Measurements from ENCODE around the gene ITGB6. TPM values are rescaled to one million over a fixed set of nuclear protein-coding genes. Genes with fewer than 3 reads are reported as not detected.

ITGB6 gene
- total RNA-seq, 2 donors from 2014 or later = 0.24 TPM; not detected in 1

GRCh38 chr2:160241251-160242137, 41.4 kb upstream of the ITGB6 start:
- no peaks in the 10 kb centered on the region for H3K27me3 ChIP-seq (ENCODE audit: control insufficient read depth, insufficient read depth, low read length, poor library complexity, severe bottlenecking)
- Mint-ChIP-seq H3K27me3 (ENCODE audit: insufficient read depth) (no peaks in the 10 kb centered on the region), H3K4me1 (peaks cover 9% of the 10 kb centered on the region), H3K9me3 (no peaks in the 10 kb centered on the region), H3K36me3 (ENCODE audit: low read depth) (no peaks in the 10 kb centered on the region), H3K27ac (peak overlapping the region; percentile 63), H3K4me3 (no peak overlapping the region)
- H3K9me3 ChIP-seq (ENCODE audit: control insufficient read depth, low read length) = no peaks in the 10 kb centered on the region
- H3K27ac ChIP-seq (ENCODE audit: low read depth, low read length) = no peak overlapping the region
- no peak overlapping the region for H3K4me3 ChIP-seq (ENCODE audit: low read length)
- peaks cover 3% of the 10 kb centered on the region for H3K4me1 ChIP-seq (ENCODE audit: control insufficient read depth, insufficient read depth, low read length)
- H3K9ac ChIP-seq (ENCODE audit: extremely low read depth, low read length, poor library complexity, severe bottlenecking) = no peak overlapping the region
- H3K36me3 ChIP-seq (ENCODE audit: control insufficient read depth, insufficient read depth, low read length) = no peaks in the 10 kb centered on the region
- DNase-seq = no peak
- 89 to 92% methylated on average over 4 of the region's 4 CpGs for WGBS, 2 experiments (ENCODE audit: insufficient coverage in 1 of 2, insufficient read length in 1 of 2)
- no peak for TF ChIP-seq CTCF (conservative IDR thresholded peaks at IDR 0.05)

- no peak overlapping the region for H3K27ac ChIP-seq (ENCODE audit: low read depth, low read length)
- no peaks in the 10 kb centered on the region for H3K36me3 ChIP-seq (ENCODE audit: control insufficient read depth, insufficient read depth, low read length)
- no peak for TF ChIP-seq CTCF (conservative IDR thresholded peaks at IDR 0.05)
- Mint-ChIP-seq H3K9me3 (no peaks in the 10 kb centered on the region), H3K27me3 (ENCODE audit: insufficient read depth) (no peaks in the 10 kb centered on the region), H3K4me1 (peaks cover 9% of the 10 kb centered on the region), H3K4me3 (no peak overlapping the region), H3K27ac (no peak overlapping the region), H3K36me3 (ENCODE audit: low read depth) (no peaks in the 10 kb centered on the region)
- no peak overlapping the region for H3K4me3 ChIP-seq (ENCODE audit: low read length)
- H3K27me3 ChIP-seq (ENCODE audit: control insufficient read depth, insufficient read depth, low read length, poor library complexity, severe bottlenecking) = no peaks in the 10 kb centered on the region
- no peaks in the 10 kb centered on the region for H3K9me3 ChIP-seq (ENCODE audit: control insufficient read depth, low read length)
- no peak for DNase-seq
- peaks cover 3% of the 10 kb centered on the region for H3K4me1 ChIP-seq (ENCODE audit: control insufficient read depth, insufficient read depth, low read length)
- H3K9ac ChIP-seq (ENCODE audit: extremely low read depth, low read length, poor library complexity, severe bottlenecking) = no peak overlapping the region
- WGBS, 2 experiments (ENCODE audit: insufficient coverage in 1 of 2, insufficient read length in 1 of 2) = 89% methylated on average over 3 to 5 of the region's 5 CpGs
Observed at GRCh38 chr2:160239436-160239835, 39.4 kb upstream of the ITGB6 start.

GRCh38 chr2:160238392-160238791, 38.3 kb upstream of the ITGB6 start:
- H3K27me3 ChIP-seq (ENCODE audit: control insufficient read depth, insufficient read depth, low read length, poor library complexity, severe bottlenecking) = no peaks in the 10 kb centered on the region
- Mint-ChIP-seq H3K4me3 (no peak overlapping the region), H3K36me3 (ENCODE audit: low read depth) (no peaks in the 10 kb centered on the region), H3K4me1 (peaks cover 9% of the 10 kb centered on the region), H3K27me3 (ENCODE audit: insufficient read depth) (no peaks in the 10 kb centered on the region), H3K9me3 (no peaks in the 10 kb centered on the region), H3K27ac (no peak overlapping the region)
- no peaks in the 10 kb centered on the region for H3K9me3 ChIP-seq (ENCODE audit: control insufficient read depth, low read length)
- TF ChIP-seq CTCF (conservative IDR thresholded peaks at IDR 0.05) = no peak
- peaks cover 3% of the 10 kb centered on the region for H3K4me1 ChIP-seq (ENCODE audit: control insufficient read depth, insufficient read depth, low read length)
- no peak overlapping the region for H3K4me3 ChIP-seq (ENCODE audit: low read length)
- no peak for DNase-seq
- H3K9ac ChIP-seq (ENCODE audit: extremely low read depth, low read length, poor library complexity, severe bottlenecking) = no peak overlapping the region
- WGBS, 2 experiments (ENCODE audit: insufficient coverage in 1 of 2, insufficient read length in 1 of 2) = 96 to 100% methylated on average over 4 of the region's 4 CpGs
- H3K36me3 ChIP-seq (ENCODE audit: control insufficient read depth, insufficient read depth, low read length) = no peaks in the 10 kb centered on the region
- H3K27ac ChIP-seq (ENCODE audit: low read depth, low read length) = no peak overlapping the region
